HepG2 (cell line): Measurements from ENCODE around the gene ATP6V1G2. TPM values are rescaled to one million over a fixed set of nuclear protein-coding genes. Genes with fewer than 3 reads are reported as not detected.

ENCODE experiments used
- ATF7-NPFF ChIP-seq: sonication (generic); formaldehyde crosslinking; IDR thresholded peaks from 2 replicates; pipeline ENCODE4 v1.8.1; 2023; ENCODE audit warnings: mild to moderate bottlenecking, low read depth, missing genetic modification reagents, moderate library complexity
- ELF1 ChIP-seq: sonication (generic); formaldehyde crosslinking; IDR thresholded peaks from 2 replicates; pipeline ENCODE4 v1.4.0; 2020; ENCODE audit warnings: missing genetic modification reagents
- HMGA1 ChIP-seq: sonication (generic); formaldehyde crosslinking; conservative IDR thresholded peaks from 2 replicates; pipeline ENCODE4 v1.4.0; 2020; ENCODE audit warnings: missing genetic modification reagents
- HOXD1 ChIP-seq: sonication (generic); formaldehyde crosslinking; IDR thresholded peaks from 2 replicates; pipeline ENCODE4 v1.5.0; 2020; ENCODE audit warnings: missing genetic modification reagents
- POLR2AphosphoS2 ChIP-seq: IDR thresholded peaks from 2 replicates; pipeline ENCODE4 v1.6.1; 2011; ENCODE audit warnings: low read depth, low read length, improper control_type of control experiment
- RAD51 ChIP-seq: fragments of 450-650 bp; IDR thresholded peaks from 2 replicates; pipeline ENCODE4 v1.6.1; 2016; ENCODE audit warnings: borderline replicate concordance
- THYN1 ChIP-seq: sonication (generic); formaldehyde crosslinking; IDR thresholded peaks from 2 replicates; pipeline ENCODE4 v1.8.1; 2023; ENCODE audit warnings: low read depth, mild to moderate bottlenecking, moderate library complexity, missing genetic modification reagents, borderline replicate concordance
- WIZ ChIP-seq: sonication (generic); formaldehyde crosslinking; IDR thresholded peaks from 2 replicates; pipeline ENCODE4 v1.5.1; 2020; ENCODE audit warnings: mild to moderate bottlenecking, missing genetic modification reagents
- ZNF207 ChIP-seq: fragments of 450-650 bp; IDR thresholded peaks from 2 replicates; pipeline ENCODE4 v1.6.1; 2016; ENCODE audit warnings: antibody characterized with exemption, borderline replicate concordance
- ZNF232 ChIP-seq: sonication (generic); formaldehyde crosslinking; IDR thresholded peaks from 2 replicates; pipeline ENCODE4 v1.4.0; 2020; ENCODE audit warnings: missing genetic modification reagents, borderline replicate concordance
- ZNF432 ChIP-seq: sonication (generic); formaldehyde crosslinking; IDR thresholded peaks from 2 replicates; pipeline ENCODE4 v1.5.0; 2020; ENCODE audit warnings: missing genetic modification reagents, mild to moderate bottlenecking, borderline replicate concordance
- ZNF451 ChIP-seq: sonication (generic); formaldehyde crosslinking; IDR thresholded peaks from 2 replicates; pipeline ENCODE4 v1.5.0; 2020; ENCODE audit warnings: mild to moderate bottlenecking, missing genetic modification reagents
- ZNF484 ChIP-seq: sonication (generic); formaldehyde crosslinking; IDR thresholded peaks from 2 replicates; pipeline ENCODE4 v1.5.1; 2020; ENCODE audit warnings: mild to moderate bottlenecking, low read depth, missing genetic modification reagents, borderline replicate concordance
- ZNF496 ChIP-seq: sonication (generic); formaldehyde crosslinking; IDR thresholded peaks from 2 replicates; pipeline ENCODE4 v1.8.1; 2023; ENCODE audit warnings: mild to moderate bottlenecking, moderate library complexity, missing genetic modification reagents; ENCODE audit not compliant: insufficient replicate concordance
- ZNF558 ChIP-seq: sonication (generic); formaldehyde crosslinking; IDR thresholded peaks from 2 replicates; pipeline ENCODE4 v1.9.0; 2022; ENCODE audit warnings: mild to moderate bottlenecking, missing genetic modification reagents, borderline replicate concordance
- ZNF629 ChIP-seq: sonication (generic); formaldehyde crosslinking; conservative IDR thresholded peaks from 2 replicates; pipeline ENCODE4 v1.5.0; 2020; ENCODE audit warnings: missing genetic modification reagents
- ZNF713 ChIP-seq: sonication (generic); formaldehyde crosslinking; IDR thresholded peaks from 2 replicates; pipeline ENCODE4 v1.4.0; 2020; ENCODE audit warnings: mild to moderate bottlenecking, missing genetic modification reagents
- ZNF784 ChIP-seq: sonication (generic); formaldehyde crosslinking; IDR thresholded peaks from 2 replicates; pipeline ENCODE4 v1.5.1; 2020; ENCODE audit warnings: missing genetic modification reagents, mild to moderate bottlenecking, borderline replicate concordance
- ZNF891 ChIP-seq: sonication (generic); formaldehyde crosslinking; IDR thresholded peaks from 2 replicates; pipeline ENCODE4 v1.5.0; 2020; ENCODE audit warnings: mild to moderate bottlenecking, missing genetic modification reagents
- polyA plus RNA-seq, 8 experiments: library from polyadenylated mRNA; depleted of rRNA in 3 of 8; stranded (reverse) in 7 of 8; unstranded in 1 of 8; fragments of >200 nt; fragmentation: Illumina TruSeq in 4 of 8; extraction: Trizol in 4 of 8; gene quantifications; 2 replicates each; pipeline versions ENCODE4 v1.2.1 to v1.2.3, GENCODE V29; 2011 to 2016; ENCODE audit warnings: low read depth in 4 of 8, missing spikeins in 1 of 8, mixed read lengths in 1 of 8; ENCODE audit not compliant: insufficient read depth in 1 of 8
- total RNA-seq, 5 experiments: library from RNA; depleted of rRNA; stranded (reverse); fragments of >200 nt; fragmentation: Illumina TruSeq; extraction: Trizol; gene quantifications; 2 replicates each; pipeline ENCODE4 v1.2.3, GENCODE V29; 2016; ENCODE audit warnings: low read depth in 1 of 5
- TF ChIP-seq, protein P1 (sequence below): fragments of 450-650 bp; IDR thresholded peaks from 2 replicates; pipeline ENCODE4 v1.6.1; 2017; ENCODE audit warnings: mild to moderate bottlenecking
- TF ChIP-seq, protein P2 (sequence below): sonication (generic); formaldehyde crosslinking; IDR thresholded peaks from 2 replicates; pipeline ENCODE4 v1.5.0; 2020; ENCODE audit warnings: missing genetic modification reagents, mild to moderate bottlenecking, borderline replicate concordance
- TF ChIP-seq, protein P3 (sequence below): sonication (generic); formaldehyde crosslinking; IDR thresholded peaks from 2 replicates; pipeline ENCODE4 v1.8.1; 2022; ENCODE audit warnings: low read depth, mild to moderate bottlenecking, missing genetic modification reagents

ATP6V1G2 gene
- total and polyA plus RNA-seq, 2 of the 13 experiments (the other 11 are each of a cell fraction or from before 2014, with no cell fraction given) = 0.27 to 0.83 TPM

DNA sequence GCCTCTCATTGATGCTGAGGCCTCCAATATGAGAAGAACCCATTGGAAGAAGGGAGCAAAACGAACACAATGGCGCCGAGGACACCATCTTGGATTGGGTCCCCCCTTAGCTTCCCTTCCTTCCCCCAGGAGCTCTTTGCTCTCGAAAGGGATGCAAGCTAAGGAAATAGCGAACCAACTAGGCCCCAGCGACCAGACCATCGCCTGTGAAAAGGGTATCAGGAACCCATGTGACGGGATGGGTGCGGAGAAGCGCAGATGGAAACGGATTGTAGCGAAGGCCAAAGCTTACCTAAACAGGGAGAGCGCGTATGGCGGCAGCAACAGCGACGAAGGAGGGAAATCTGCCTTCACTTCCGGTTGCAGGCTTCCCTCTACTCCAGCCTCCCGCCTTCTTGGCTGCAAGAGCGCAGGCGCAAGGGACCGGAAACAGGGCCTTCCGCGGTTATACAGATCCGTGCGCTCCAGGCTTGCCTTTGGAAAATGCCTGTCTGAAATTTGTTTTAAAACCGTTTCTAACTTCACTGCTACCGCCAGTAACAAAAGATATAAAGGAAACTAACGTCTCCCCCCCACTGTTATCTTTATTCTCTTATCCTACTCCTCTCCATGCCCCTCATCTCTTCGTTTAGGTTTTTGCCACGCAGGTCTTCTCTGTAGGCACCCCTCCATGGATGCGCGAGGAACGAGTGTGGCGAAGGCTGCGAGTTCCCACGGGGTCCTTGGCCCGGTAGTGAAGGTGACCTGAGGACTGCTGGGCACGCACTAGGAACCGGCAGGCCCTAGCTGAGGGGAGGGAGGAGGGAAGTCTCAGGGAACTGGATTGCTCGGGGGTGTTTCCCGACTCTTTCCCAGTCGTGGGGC lies 4.5 kb downstream of the ATP6V1G2 start, which contains the start of gene DDX39B (continued):
- TF ChIP-seq, protein P1, sequence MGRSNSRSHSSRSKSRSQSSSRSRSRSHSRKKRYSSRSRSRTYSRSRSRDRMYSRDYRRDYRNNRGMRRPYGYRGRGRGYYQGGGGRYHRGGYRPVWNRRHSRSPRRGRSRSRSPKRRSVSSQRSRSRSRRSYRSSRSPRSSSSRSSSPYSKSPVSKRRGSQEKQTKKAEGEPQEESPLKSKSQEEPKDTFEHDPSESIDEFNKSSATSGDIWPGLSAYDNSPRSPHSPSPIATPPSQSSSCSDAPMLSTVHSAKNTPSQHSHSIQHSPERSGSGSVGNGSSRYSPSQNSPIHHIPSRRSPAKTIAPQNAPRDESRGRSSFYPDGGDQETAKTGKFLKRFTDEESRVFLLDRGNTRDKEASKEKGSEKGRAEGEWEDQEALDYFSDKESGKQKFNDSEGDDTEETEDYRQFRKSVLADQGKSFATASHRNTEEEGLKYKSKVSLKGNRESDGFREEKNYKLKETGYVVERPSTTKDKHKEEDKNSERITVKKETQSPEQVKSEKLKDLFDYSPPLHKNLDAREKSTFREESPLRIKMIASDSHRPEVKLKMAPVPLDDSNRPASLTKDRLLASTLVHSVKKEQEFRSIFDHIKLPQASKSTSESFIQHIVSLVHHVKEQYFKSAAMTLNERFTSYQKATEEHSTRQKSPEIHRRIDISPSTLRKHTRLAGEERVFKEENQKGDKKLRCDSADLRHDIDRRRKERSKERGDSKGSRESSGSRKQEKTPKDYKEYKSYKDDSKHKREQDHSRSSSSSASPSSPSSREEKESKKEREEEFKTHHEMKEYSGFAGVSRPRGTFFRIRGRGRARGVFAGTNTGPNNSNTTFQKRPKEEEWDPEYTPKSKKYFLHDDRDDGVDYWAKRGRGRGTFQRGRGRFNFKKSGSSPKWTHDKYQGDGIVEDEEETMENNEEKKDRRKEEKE = no peak
- TF ChIP-seq HOXD1 (CRISPR knock-in tag) = peak; percentile 87
- TF ChIP-seq THYN1 = no peak
- TF ChIP-seq ZNF629 (CRISPR knock-in tag) = peak; percentile 7; the same call in 1 of the 2 replicates
- TF ChIP-seq ATF7-NPFF = peak; percentile 88
- no peak for TF ChIP-seq HMGA1 (CRISPR knock-in tag)
- TF ChIP-seq ZNF432 (CRISPR knock-in tag) = no peak
- TF ChIP-seq WIZ = 0 out of 2 replicates have a peak, but pooled peaks have one; percentile 67
- TF ChIP-seq ELF1 (CRISPR knock-in tag) = peak; percentile 96
- TF ChIP-seq ZNF891 (CRISPR knock-in tag) = peak; percentile 95
- peak; percentile 76 for TF ChIP-seq ZNF232 (CRISPR knock-in tag)
- TF ChIP-seq, protein P2, sequence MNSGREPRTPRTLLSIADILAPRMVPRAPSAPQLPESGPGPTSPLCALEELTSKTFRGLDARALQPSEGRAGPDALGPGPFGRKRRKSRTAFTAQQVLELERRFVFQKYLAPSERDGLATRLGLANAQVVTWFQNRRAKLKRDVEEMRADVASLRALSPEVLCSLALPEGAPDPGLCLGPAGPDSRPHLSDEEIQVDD = peak; percentile 74; the same call in 1 of the 2 replicates
- TF ChIP-seq ZNF558 (CRISPR knock-in tag) = peak; percentile 66; the same call in 1 of the 2 replicates
- peak; percentile 29 for TF ChIP-seq ZNF451
- peak; percentile 97; the same call in 1 of the 2 replicates for TF ChIP-seq ZNF713 (CRISPR knock-in tag)
- TF ChIP-seq ZNF207 = no peak
- TF ChIP-seq RAD51 = no peak
- no peak for TF ChIP-seq ZNF496 (CRISPR knock-in tag)
- peak; percentile 83 for TF ChIP-seq POLR2AphosphoS2
- peak; percentile 96 for TF ChIP-seq ZNF784
- TF ChIP-seq, protein P3, sequence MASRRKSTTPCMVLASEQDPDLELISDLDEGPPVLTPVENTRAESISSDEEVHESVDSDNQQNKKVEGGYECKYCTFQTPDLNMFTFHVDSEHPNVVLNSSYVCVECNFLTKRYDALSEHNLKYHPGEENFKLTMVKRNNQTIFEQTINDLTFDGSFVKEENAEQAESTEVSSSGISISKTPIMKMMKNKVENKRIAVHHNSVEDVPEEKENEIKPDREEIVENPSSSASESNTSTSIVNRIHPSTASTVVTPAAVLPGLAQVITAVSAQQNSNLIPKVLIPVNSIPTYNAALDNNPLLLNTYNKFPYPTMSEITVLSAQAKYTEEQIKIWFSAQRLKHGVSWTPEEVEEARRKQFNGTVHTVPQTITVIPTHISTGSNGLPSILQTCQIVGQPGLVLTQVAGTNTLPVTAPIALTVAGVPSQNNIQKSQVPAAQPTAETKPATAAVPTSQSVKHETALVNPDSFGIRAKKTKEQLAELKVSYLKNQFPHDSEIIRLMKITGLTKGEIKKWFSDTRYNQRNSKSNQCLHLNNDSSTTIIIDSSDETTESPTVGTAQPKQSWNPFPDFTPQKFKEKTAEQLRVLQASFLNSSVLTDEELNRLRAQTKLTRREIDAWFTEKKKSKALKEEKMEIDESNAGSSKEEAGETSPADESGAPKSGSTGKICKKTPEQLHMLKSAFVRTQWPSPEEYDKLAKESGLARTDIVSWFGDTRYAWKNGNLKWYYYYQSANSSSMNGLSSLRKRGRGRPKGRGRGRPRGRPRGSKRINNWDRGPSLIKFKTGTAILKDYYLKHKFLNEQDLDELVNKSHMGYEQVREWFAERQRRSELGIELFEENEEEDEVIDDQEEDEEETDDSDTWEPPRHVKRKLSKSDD (CRISPR knock-in tag) = peak; percentile 67; the same call in 1 of the 2 replicates
- no peak for TF ChIP-seq ZNF484 (CRISPR knock-in tag)
